Right lobe of liver (tissue), 4 donors: Measurements from ENCODE around the gene ITGB1.

ENCODE experiments used
- POLR2A ChIP-seq: fragments of 450-650 bp; IDR thresholded peaks from one replicate; pipeline ENCODE4 v1.6.1; 2017; ENCODE audit warnings: antibody characterized with exemption, mild to moderate bottlenecking
- TF ChIP-seq, protein P1 (sequence below), 4 donors: fragments of 200-600 bp in 3 of 4; fragments of 450-650 bp in 1 of 4; IDR thresholded peaks; one replicate each; pipeline versions ENCODE4 v1.5.1 to v1.8.0; 2016 to 2022; ENCODE audit warnings: antibody characterized with exemption in 4 of 4, mild to moderate bottlenecking in 2 of 4
- donor health status: DM: no; HTN: no; CAD: no.
- donor health status: DM: no; HTN: no; CAD: no.
- donor health status: DM: no; HTN: yes; CAD: no.

DNA sequence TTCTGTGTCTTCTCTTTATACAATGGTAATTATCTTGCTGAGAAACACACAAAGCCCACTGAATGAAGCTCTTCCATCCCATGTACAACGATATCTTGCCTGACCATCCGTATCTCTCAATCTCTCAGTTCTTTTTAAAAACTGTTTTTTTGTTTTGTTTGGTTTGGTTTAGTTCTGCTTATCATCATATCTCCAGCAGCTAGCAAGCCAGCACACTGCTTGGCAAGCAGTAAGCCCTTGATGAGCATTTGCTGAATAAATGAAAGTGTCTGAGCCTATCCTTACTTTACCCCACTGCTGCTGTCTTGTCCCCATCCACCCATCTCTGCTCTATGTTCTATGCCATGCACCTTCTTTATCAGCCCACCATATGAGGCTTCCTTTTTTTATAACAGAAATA is 34.2 kb downstream of the ITGB1 start:
- TF ChIP-seq, protein P1, sequence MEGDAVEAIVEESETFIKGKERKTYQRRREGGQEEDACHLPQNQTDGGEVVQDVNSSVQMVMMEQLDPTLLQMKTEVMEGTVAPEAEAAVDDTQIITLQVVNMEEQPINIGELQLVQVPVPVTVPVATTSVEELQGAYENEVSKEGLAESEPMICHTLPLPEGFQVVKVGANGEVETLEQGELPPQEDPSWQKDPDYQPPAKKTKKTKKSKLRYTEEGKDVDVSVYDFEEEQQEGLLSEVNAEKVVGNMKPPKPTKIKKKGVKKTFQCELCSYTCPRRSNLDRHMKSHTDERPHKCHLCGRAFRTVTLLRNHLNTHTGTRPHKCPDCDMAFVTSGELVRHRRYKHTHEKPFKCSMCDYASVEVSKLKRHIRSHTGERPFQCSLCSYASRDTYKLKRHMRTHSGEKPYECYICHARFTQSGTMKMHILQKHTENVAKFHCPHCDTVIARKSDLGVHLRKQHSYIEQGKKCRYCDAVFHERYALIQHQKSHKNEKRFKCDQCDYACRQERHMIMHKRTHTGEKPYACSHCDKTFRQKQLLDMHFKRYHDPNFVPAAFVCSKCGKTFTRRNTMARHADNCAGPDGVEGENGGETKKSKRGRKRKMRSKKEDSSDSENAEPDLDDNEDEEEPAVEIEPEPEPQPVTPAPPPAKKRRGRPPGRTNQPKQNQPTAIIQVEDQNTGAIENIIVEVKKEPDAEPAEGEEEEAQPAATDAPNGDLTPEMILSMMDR (IDR thresholded peaks at IDR 0.05): no peak
- TF ChIP-seq POLR2A: no peak
